ENCODE measurements around the gene IL1RN.

The IL1RN gene

GRCh38 chr2:113129519-113130078 is 2.2 kb downstream of the IL1RN start:
- no peak for DNase-seq

- DNase-seq: no peak
Measured at GRCh38 chr2:113131352-113132185, 4.2 kb downstream of the IL1RN start.

- DNase-seq: no peak
Measured at GRCh38 chr2:113132414-113133021, 5.1 kb downstream of the IL1RN start.

GRCh38 chr2:113133704-113134598 is 6.6 kb downstream of the IL1RN start:
- DNase-seq: no peak

GRCh38 chr2:113134717-113135116 is 7.3 kb downstream of the IL1RN start:
- no peak for DNase-seq

DNA sequence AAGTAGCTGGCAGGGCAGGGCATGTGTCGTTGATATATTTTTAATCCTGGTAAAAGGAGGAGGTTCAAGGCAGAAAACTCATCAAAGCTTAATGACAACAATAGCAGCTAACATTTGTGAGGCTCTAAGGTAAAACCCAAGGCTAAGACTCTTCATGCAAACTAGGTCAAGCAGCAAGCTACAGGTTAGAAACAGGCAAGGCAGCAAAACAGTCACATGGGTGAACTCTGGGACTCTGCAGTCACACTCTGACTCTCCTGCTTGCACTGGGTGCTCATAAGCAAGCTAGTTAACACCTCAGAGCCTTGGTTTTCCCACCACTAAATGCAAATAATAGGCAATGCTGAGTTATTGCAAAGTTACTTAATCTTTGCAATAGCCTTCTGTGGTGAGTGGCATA is 7.9 kb downstream of the IL1RN start:
- DNase-seq: no peak

DNA sequence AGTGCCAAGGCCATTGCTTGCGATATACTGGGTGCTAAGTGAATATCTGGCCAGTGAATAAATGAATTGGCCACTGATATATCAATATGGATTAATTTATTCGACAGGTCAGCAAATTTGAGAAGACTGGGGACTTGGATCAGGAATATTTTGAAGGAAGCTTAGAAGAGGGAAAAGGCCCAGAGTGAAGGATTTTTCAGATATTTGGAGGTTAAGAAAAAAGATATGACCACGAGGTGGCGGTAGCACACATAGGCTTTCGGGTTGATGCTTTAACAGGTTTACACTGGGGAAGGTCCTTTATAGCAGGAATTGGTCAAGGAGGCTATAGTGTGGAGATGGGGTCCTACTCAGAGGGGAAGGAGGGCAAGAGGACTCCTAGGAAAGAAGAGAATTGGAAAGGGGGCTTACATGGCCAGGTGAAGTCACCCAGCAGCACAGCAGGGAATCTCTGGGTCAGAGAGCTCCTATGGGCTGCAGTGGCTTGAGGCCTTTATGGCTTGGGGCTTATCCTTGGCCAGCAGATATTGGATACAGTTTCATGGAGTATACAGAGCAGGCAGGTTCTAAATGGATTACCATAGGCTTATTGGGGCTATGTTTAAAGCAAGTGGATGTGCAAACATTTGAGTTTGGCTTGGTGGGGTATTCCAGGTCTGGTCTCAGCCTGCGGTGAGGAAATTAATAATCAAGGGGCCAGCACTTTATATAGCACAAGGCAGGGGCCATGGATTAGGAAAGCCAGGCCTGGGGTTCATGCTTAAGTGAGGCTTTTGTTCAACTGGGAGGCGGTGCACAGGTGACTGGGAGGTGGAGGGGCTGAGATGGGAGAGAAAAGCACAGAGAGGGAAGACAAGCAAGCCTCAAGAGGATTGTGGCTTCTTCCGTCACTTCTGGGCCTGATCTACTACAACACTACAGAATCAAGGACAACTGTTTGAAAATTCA is 9.7 kb downstream of the IL1RN start:
- peak; percentile 4 for DNase-seq

GRCh38 chr2:113137827-113138226 is 10.4 kb downstream of the IL1RN start:
- DNase-seq: no peak

- peak; percentile 34 for DNase-seq
Measured at GRCh38 chr2:113138428-113139322, 11.3 kb downstream of the IL1RN start.

DNA sequence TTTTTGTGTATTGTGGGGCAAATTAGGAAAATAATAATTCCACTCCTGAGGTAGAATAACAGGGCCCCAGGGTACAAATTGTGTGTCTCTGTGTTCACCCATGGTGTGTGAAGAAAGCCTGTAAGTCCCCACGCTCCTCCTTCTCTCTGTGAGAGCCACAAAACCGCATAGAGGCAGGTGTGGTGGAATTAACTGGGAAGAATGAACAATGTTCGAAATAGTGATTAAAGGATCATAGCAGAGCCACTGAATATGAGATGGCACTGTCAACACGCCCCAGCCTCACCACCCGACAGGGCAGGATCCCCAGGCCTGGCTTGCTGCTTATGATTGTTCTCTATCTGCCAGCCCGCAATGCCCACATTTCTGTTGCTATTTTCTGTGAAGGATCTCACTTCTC is 14.1 kb downstream of the IL1RN start:
- DNase-seq: no peak

GRCh38 chr2:113142290-113142689 is 14.9 kb downstream of the IL1RN start:
- no peak for DNase-seq

GRCh38 chr2:113144259-113144658 is 16.9 kb downstream of the IL1RN start:
- no peak for DNase-seq

DNA sequence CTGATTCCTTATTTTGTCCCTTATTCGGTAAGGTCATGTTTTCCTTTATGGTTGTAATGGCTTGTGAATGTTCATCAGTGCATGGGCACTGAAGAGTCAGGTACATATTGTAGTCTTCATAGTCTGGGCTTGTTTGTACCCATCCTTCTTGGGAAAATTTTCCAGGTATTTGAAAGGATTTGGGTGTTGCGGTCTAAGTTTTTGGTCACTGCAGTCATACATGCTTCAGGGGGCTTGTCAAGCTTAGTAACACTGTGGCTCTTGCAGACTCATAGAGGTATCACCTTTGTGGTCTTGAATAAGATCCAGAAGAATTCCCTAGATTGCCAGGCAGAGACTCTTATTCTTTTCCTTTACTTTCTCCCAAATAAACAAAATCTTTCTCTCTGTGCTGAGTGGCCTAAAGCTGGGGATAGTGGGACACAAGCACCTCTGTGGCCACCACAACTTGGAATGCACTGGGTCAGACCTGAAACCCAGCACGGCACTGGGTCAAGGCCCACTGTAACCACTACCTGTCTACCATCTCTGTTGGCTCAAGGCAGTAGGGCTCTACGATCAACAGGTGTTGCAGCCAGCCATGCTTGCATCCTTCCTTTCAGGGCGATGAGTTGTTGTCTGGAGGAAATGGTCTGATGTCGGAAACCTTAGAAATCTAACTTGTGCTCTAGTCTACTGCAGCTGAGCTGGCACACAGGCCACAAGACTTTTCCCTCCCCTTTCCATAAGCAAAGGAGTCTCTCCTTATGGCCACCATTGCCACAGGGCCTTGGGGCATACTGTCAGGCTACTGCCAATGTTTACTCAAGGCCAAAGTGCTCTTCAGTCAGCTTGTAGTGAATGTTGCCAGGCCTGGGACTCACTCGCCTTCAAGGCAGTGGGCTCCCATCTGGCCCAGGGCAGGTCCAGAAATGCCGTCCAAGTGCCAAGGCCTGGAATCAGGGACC is 21.5 kb downstream of the IL1RN start:
- no peak for DNase-seq

- DNase-seq: no peak
Measured at GRCh38 chr2:113149553-113150257, 22.3 kb downstream of the IL1RN start.

DNA sequence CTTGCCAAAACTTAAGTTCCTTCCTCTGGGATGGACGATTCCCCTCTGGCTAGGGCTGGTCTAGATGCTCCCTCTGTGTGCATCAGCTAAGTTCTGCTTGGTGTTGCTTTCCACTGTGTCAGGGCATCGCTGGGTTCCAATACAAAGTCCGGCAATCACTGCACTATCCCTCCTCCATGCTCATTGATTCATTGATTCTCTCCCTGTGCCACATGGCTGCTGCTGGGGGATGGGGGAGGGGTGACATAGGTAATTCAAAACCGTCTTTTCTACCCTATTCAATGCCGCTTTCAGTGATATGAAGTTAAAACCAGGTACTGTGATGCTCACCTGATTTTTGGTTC is 22.8 kb downstream of the IL1RN start:
- DNase-seq: no peak

DNA sequence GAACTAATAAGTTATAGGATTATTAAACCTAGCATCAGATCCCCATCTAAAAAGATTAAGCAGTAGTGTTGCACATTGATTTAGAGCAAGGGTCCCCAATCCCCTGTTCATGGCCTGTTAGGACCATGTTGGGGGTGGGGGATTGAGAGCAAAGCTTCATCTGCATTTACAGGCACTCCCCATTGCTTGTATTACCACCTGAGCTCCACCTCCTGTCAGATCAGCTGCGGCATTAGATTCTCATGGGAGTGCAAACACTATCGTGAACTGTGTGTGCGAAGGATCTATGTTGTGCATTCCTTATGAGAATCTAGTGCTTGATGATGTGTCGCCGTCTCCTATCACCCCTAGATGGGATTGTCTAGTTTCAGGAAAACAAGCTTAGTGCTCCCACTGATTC is 27.9 kb downstream of the IL1RN start:
- no peak for DNase-seq

DNA sequence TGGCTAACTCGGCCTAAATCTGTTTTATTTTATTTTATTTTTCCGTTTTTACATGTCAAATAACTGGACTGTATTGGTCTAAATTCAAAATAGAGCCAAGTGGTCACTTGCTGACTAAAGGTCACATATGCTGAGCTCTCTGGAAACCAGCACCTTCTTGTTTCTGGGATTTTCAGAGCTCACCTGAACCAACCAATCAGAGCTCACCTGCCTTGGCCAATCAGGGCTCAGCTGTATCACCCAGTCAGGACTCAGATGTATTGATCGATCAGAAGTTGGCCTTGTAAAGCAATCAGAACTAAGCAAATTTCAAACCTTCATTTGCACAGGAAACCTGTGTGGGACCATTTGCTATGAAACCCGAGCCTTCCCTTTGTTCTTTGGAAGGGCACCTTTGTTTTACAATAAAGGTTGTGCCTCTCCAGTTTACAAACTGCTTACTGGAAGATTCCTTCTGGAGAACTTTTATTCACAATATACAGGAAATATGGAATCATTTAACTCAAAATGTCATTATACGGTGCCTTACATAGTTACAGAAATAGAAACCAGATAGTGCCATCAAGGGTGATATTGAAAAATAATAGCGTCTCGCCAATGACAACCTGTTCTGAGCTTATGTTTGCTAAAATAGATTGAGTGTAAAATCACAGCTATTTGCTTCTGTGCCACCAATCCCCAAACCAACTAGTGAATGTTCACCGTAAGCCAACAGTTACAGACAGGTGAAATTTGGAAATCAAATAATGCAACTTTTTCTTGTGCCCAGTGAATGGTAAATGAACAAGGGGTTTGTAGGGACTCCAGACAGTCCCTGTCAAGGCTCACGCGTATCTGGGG is 29.1 kb downstream of the IL1RN start:
- DNase-seq: no peak
